GM15510 (cell line): ENCODE measurements around the gene ZNF648.

ENCODE experiments used
- POLR2A ChIP-seq: IDR thresholded peaks from 3 replicates; pipeline ENCODE4 v1.6.1; 2011; ENCODE audit warnings: borderline replicate concordance; ENCODE audit not compliant: insufficient read length; ENCODE audit errors: extremely low read depth

The ZNF648 gene, protein sequence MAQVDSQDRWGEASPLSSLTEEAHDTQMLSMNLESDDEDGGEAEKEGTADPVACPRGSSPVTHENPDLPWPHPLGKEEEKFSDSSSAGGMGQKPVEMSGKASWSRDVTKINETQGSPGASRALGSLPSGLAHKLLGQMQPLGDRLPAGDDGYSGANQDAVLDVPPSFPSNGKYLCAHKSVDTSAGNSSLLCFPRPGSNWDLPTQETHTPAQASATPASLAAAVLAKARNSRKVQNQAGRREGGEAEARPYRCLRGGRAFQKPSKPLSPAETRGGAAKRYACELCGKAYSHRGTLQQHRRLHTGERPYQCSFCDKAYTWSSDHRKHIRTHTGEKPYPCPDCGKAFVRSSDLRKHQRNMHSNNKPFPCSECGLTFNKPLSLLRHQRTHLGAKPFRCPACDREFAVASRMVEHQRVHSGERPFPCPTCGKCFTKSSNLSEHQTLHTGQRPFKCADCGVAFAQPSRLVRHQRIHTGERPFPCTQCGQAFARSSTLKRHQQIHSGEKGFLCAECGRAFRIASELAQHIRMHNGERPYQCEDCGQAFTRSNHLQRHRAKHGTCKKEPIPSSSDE

DNA sequence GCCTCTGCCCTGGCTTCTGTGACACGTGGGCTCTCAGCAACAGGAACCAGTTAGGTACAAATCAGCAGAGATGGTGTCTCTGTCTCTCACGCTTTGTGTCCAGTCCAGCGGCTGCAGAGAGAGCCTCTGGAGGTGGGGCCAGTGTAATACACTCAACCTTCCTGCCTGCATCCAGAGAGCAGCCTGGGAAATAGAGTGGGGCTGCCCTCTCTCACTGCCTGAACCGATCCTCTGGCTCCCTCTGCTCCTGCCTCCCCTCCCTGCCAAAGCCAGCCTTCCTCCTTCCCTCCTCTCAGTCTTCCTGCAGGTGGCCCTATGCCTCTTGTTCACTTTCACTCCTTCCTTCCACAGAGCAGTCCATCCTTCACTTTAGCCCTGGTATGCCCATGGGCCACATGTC lies at the start of gene ZNF648:
Gene ZNF648, minus strand, starts transcription at position 119 of the 400 bp plus-strand sequence. CDS start 3,702 bp downstream, outside the sequence.
- no peak for TF ChIP-seq POLR2A

DNA sequence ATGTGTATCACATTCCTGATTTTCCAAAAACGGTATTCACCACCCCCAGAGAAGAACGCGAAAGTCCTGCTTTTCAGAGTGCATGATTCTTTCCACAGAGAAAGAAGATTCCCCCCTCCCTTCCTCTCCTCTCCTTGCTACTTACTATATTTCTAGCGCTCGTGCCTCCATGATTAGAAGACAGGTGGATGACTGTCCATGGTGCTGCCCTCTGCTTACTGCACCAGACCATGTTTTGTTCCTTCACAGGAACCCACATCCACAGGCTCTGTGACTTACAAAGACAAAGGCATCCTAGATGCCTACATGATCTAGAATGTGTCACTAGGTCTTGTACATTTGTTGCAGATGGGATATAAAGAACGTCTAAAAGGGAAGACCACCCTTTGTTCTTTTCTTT lies 49.1 kb upstream of the ZNF648 start:
- no peak for TF ChIP-seq POLR2A

DNA sequence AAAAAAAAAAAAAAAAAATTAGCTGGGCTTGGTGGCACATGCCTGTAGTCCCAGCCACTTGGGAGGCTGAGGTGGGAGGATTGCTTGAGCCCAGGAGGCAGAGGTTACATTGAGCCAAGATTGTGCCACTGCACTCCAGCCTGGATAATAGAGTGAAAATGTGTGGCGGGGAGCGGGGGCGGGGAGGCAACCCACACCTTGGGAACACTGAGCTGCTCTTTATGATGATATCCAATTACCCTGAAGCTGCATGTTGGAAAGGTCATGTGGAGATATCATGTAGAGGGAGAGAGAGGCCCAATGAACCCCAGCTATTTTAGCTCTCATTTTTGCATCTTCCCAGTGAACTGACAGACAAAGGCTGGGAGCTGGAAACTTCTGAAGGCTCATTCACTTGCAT lies 48.3 kb upstream of the ZNF648 start:
- TF ChIP-seq POLR2A = no peak

DNA sequence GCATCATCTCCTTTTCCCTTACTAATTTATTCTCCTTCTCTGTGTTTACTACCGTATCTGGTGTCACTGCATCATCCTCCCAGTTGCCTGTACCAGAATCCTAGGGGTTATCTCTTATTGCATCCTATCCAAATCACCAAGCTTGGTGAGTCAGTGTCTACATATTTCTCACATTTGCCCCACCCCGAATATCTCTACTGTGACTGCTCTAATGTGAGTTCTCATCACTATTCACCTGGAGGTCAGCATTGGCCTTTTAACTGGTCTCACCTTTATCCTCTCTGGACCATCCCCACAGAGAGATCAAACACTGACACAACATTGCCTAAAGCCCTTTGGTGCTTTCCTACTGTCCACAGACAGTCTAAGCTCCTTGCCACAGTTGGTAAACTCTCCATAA lies 45.7 kb upstream of the ZNF648 start:
- TF ChIP-seq POLR2A = no peak

DNA sequence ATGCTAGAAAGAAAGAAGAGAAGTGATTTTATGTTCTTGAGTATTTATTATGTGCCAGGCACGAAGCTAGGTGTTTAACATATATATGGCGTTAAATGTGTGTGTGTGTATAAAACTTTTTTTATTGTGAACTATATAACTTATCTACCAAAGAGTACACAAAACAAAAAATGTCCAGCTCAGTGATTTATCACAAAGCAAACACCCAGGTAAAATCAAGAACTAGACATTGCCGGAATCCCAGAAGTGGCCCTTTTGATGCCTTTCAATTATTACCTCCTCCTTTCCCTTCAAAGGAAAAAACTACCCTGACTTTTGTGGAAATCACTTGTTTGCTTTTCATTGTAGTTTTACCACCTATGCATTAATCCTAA lies 40.5 kb upstream of the ZNF648 start:
- TF ChIP-seq POLR2A = no peak

DNA sequence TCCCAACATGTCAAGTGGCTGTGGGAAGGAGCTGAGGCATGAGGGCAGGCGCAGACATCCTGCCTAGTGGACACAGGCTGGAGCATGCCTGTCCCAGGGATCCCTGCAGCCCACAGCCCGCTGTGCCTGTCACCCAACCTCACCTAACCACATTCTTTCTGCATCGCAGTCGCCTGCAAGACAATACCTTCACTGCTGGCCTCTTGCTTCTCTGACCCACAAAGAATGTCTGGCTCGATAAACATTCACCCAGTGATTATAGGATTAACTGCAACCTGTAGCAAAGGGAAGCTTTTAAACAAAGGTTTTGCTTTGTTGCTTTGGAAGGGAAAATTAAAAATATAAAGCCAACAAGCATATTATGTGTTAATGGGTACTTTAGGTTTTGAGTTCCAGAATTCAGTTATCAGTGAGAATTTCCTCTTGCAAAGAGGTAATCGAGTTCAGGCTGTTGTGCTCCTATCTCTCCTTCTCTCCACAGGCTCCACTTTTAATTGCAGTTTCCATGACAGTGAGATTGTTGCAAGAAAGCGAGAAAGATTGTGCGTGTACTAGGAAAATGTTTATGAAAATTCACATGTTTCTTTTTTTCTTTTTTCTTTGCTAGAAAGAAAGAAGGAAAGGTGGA lies 40.0 kb upstream of the ZNF648 start:
- TF ChIP-seq POLR2A = no peak

DNA sequence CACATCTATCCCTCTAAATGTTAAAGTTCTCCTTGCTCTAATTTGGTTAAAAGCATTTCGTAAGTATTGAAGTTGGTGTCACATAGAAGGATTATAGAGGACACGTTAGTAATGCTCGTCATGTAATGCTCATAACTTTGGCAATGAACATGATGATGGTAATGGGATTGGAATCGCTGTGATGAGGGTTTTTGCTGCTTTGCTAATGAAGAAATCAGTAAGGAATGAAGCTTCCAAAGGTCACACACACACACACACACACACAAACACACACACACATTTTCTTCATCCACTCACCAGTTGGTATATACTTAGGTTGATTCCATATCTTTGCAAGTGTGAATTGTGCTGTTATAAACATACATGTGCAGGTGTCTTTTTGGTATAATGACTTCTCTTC lies 36.8 kb upstream of the ZNF648 start:
- no peak for TF ChIP-seq POLR2A

DNA sequence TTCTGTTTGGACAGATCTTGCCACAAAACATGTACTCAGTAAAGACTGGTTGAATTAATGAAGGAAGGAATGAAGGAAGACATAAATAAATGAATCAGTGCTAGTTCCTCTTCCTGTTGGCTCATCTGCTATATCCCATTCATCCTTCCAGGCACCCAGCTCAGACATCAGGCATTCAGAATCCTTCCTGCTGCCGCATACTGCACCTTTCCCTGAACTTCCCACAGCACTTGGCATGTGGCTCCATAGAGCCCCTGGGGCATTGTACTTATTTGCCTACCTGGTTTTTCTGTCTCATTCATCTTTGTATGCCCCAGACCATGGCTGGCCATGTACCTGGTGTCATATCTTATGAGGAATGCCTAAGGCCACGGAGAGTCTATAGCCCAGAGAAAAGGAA lies 34.4 kb upstream of the ZNF648 start:
- no peak for TF ChIP-seq POLR2A

DNA sequence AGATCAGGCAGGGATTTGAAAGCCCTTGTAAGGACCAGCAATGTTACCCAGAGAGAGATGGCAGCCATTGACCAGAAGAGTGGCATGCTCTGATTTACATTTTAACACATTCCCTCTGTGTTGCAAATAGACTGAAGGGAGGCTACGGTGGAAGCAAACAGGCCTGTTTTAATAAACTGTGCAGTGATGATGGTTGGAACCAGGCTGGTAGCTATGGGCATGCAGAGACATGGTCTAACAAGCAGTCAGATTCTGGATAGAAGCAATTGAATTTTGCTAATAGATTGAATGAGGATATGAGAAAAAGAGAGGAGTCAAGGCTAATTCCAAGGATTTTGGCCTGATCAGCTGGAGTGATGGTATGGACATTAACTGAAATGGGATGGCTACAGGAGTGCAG lies 32.3 kb upstream of the ZNF648 start:
- TF ChIP-seq POLR2A = no peak

DNA sequence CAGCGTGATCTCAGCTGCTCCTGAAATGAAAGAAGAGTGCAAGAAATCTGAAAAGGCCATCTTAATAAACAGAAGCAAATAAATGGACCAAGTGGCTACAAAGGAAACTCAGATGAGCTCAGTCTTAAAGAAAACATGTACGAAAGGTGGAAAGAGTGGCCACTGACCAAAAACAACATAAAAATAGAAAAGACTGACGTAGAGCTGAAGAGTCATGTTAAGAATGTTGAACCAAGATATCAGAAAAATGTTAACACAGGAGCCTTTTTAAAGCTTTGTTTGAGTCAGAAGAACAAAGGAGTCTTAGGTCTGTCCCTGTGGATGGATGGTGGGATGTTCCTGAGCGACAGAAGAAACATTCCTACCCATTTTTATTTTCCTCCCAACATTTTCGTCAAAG lies 30.8 kb upstream of the ZNF648 start:
- TF ChIP-seq POLR2A = no peak

DNA sequence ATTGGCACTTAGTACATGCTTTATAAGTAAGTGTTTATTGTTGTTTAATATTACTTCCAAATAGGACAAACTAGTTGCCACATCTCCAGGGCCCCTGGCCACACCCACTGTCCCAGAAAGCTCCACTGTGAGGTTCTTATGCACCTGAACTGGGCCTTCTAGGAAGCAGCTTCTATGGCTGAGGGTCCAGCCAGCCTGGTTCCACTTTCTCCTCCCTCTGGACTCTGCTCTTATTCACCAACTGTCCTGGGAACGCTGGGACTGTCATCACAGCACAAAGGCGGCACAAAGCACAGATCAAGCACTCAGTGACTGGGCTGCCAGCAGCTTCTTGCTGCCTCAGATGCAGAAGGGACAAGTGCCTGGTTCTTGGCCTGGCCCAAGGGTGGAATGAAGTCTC lies 29.6 kb upstream of the ZNF648 start:
- no peak for TF ChIP-seq POLR2A

DNA sequence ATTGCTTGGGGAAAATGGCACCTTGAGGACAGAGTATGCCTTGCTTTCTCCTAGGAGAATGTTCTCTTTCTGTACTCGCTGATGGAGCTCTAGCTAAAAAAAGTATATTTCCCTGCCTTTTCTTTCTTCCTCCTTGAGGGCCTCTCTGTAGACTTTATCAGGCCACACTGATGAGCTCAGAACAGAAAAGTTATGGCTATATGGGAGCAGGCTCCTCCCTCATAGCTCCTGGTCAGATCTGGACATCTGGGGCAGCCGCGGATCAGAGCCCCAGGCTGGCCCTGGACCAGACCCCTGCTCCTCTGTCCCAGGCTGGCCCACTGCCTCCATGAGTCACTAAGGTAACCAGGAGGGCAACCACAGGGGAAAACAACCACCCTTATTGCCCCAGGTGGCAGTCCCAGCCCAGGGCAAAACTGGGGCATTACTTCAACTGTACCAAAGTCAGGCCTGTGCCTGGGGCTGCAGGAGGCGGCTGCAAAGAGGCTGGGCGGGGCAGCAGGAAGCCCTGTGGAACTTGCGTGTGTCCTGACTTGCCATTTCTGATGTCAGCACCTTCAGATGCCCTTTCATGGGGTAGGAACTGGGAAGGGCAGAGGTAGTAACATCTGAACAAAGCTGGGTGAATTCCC lies 26.3 kb upstream of the ZNF648 start:
- no peak for TF ChIP-seq POLR2A

DNA sequence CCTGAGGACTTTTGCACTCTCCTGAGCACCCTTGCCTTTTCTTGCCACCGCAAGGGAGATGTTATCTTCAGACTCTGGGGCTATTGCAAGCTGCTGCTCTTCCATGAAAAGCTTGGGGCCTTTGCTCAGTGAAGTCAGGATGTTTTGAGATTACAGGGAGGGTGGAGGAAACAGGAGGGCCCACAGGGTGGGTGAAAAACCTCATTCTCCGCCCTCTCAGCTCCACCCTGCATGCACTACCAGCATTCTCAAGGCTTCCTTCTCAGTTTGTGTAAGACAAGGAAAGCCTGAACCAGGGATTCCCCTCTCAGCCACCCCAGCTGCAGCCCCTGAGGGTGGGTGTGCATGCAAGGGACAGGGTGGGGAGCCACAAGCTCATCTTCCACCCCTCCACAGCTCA lies 25.8 kb upstream of the ZNF648 start:
- TF ChIP-seq POLR2A = no peak

DNA sequence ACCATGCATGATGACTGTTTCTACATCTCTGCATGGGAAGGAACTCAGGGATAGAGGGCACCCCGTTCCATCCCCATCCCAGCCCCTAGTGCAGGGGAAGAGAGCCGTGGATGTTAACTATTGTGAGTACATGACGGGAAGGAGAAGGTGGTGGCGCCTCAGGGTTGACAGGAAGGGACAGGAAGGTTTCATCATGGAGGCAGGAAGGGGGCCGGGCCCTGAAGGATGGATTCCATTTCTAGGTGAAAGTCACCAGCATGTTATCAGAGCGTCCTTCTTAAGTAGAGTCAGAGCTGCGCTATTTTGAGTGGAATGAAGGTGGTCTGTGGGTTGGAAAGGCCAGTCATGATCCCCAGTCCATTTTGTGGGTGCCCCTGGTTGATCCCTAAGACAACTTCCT lies 25.1 kb upstream of the ZNF648 start:
- no peak for TF ChIP-seq POLR2A

DNA sequence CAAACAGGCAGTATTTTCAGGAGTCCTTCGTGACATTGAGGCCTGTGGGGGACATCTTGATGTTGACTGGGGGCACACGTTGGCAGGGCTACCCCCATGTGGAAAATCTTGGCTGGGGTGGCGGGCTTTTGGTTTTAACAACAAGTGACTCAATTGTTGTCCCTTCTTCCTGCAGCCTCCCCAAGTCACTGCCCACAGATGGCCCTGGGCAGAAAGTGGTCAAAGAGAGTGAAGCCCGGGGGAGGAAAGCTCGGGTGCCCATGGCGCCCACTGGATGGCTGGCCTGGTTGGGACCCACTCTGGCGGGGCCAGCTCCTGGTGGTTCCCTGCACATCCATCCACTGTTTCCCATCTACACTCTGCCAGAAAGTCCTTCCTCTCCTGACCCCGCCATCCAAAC lies 24.6 kb upstream of the ZNF648 start:
- no peak for TF ChIP-seq POLR2A
